KG1 (cell line): Measurements from ENCODE around the gene KIF13A.

ENCODE experiments used
- DNase-seq: peaks from one replicate; lab custom pipeline; 2025; lab: John Stamatoyannopoulos, UW

The KIF13A gene

DNA sequence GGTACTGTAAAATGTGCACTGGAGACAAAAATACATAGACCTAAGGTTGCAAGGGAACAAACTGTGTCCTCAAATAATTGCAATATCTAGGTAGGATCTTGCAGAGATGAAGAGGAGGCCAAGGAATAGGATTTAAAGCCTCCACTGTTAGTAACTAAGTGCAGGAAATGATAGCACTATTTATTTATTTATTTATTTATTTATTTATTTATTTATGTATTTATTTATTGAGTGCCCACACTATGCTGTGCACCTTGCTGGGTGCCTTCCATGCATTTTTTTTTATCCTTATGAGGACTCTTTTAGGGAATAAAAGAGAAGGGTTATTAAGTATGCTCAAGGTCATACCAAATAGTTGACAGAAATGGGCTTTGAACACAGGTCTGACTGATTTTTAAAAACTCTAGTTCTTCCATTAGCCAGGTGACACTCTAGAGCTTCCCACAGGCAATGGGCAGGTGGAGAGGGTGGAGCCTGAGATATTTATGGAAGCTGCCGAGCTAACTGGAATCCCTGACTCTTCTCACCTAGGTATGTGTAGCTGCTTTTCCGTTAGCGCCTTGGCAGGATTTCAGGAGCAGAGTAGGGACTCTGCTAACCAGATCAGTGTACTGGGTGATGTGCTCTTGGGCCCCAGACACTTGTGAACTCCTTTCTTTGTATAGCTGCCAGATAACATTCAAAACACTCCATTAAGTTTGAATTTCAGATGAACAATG lies 268.0 kb downstream of the KIF13A start:
- DNase-seq, result no peak

DNA sequence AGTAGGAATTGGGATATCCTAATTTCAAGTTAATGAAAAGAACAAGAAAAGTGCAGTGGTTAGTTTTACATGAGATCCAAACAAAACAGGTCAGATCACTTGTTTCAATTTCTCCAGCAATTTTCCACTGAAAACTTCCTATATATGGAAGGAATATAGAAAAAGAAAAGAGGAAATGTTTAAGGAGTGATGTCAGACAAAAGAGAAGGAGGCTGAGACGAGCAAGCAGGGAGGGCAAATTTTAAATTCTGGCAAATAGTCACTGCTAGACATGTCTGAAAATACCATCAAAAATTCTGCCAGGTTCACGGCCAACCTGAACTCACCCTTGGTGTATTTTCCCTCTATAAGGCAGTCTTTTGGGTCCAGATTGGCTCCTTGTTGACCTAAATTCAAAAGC lies 271.2 kb downstream of the KIF13A start:
- DNase-seq, result no peak

DNA sequence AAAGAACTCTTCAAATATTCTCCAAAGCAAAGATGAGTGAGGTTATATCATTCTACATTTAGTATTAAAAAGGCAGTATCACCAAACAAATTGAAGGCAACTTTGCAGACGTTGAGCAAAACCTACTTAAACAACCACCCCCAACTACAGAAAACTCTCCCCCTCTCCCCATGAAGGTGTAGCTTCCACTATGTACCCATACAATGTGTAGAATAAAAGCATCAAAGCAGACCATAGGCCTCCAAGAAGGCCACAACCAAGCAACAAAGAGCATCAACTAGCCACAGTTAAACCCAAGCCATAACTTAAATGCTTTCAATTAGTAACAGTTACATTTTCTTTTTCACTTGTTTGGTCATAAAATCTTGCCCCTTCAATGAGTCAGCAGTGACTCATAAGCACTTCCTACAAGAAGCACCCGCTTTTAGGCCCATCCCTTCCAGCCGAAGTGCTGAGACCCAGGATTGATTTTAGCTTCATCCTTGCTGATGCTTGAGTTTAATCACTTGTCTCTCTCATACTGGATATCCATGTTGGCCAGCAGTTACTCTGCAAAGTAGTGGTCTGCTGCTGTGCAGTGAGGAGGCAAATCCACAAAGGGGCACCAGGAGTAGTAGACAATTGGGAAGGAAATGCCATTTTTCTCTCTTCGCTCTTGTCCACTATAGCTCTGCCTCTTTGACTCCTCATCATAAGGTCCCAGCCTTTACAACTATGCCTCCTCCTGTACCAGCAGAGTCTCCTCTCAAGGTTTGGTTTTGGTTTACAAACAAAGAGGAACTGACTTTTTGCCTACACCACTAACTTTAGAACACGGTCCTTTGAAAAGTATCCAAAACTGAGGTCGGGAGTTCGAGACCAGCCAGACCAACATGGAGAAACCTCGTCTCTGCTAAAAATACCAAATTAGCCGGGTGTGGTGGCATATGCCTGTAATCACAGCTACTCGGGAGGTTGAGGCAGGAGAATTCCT lies 272.3 kb downstream of the KIF13A start:
- peak; percentile 43 for DNase-seq

DNA sequence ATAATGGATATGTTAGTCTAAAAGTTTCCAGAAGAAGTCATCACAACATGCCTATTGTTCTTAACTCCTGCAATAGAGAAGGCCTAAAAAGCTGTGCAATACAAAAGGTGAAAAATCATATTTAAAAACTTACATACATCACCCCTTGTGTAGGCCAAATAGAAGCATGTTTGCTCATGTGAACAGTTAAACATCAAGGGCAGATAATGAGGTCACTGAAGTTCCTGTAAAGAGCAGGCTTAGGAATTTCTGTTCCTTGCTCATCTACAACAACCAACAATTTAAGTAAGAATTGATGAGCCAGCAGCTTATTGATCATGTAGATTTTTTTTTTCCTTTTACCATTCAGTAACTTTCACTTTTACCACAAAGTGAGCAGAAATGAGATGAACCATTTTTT lies 273.3 kb downstream of the KIF13A start:
- no peak for DNase-seq

DNA sequence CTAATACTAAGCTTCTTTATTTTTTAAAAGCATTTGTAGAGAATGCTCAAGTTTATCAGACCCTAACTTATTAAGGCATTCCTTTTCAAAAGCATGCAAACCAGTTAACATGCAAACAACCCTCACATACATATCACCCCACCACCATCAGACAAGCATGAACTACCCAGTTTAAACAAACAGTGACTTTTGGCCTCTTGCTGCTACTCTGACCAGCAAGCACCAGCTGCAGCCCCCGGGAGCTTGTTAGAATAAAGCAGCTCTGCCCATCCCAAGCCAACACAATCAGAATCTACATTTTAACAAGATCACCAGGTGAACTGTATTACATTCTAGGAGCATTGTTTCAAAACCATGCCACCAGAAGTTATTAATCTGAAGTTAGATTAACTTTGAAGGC lies 274.9 kb downstream of the KIF13A start:
- no peak for DNase-seq

DNA sequence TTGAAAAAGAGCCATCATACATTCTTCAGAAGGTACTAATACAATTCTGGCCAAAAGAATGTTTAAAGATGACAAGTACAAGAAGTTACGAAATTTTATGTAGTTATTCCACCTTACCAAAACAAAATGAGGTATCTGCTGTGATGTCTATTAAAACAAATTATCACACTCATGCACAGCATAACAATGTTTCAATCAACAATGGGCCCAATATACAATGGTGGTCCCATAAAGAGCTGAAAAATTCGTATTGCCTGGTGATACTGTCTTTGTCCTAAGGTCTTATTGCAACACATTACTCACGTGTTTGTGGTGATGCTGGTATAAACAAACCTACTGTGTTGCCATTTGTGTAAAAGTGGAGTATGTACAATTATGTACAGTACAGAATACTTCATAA lies 277.1 kb downstream of the KIF13A start:
- no peak for DNase-seq

DNA sequence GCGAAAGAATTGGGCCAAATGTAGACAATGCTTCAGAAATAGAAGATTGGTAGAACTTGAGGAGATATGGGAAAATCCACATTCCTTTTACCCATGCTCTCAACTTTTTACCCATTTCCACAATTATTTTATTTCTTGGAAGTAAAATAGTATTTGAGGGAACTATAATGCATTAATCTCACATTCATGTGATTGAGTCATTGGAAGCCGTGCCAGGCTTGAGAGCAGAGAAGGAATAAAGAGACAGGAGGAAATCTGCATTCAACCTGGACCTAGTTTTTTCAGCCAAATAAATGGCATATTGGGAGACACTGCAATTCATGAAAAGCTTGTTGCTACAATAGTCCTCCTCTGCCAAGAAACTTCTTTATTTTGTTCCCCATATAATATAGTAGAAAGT lies 278.0 kb downstream of the KIF13A start:
- no peak for DNase-seq
